Measurements from ENCODE around the gene CPNE2. TPM values are rescaled to one million over a fixed set of nuclear protein-coding genes. Genes with fewer than 3 reads are reported as not detected.

Gene CPNE2
- polyA plus RNA-seq, 2 of the 4 experiments (the other 2 are of a cell fraction) = 36.7 TPM

GRCh38 chr16:57092786-57093411, 516 bp downstream of the CPNE2 start (continued):
- no peak for TF ChIP-seq ZNF302 (CRISPR knock-in tag; IDR thresholded peaks at IDR 0.05)
- TF ChIP-seq MAX (IDR thresholded peaks at IDR 0.05) = no peak
- TF ChIP-seq TP53 (CRISPR knock-in tag; IDR thresholded peaks at IDR 0.05) = no peak
- TF ChIP-seq E2F6 (IDR thresholded peaks at IDR 0.05; ENCODE audit: borderline replicate concordance, low read depth) = no peak
- TF ChIP-seq NPAS2 (CRISPR knock-in tag; IDR thresholded peaks at IDR 0.05; ENCODE audit: borderline replicate concordance) = no peak
- no peak for TF ChIP-seq EP300 (IDR thresholded peaks at IDR 0.05)
- peak; percentile 56 for TF ChIP-seq SMC3 (IDR thresholded peaks at IDR 0.05)
- TF ChIP-seq KDM5A (IDR thresholded peaks at IDR 0.05) = no peak
- no peak for TF ChIP-seq ESRRA (IDR thresholded peaks at IDR 0.05; ENCODE audit: borderline replicate concordance, low read length)
- TF ChIP-seq FOSL2 (IDR thresholded peaks at IDR 0.05) = no peak
- TF ChIP-seq FOSL2 (CRISPR knock-in tag; IDR thresholded peaks at IDR 0.05) = peak; percentile 78
- TF ChIP-seq JUN (IDR thresholded peaks at IDR 0.05) = peak in 1 of 2 experiments; percentile 46; a peak in 1 of 5 replicates
- TF ChIP-seq PHF8 (IDR thresholded peaks at IDR 0.05; ENCODE audit: borderline replicate concordance, low read depth) = no peak

- ChIA-PET CTCF (interaction anchor here (0.6 to 7.8 kb wide), 27 partner anchors 10 to 629 kb away, joined by 3 to 101 read pairs (median 4); partner anchors contain the start of gene PLLP), POLR2A (interaction anchor here (1.0 kb wide), 1 partner anchor 206 kb away, joined by 3 read pairs; no protein-coding TSS in a partner anchor)
- H3K4me2 ChIP-seq = peak overlapping the region; percentile 99
- no peak for TF ChIP-seq MAX (IDR thresholded peaks at IDR 0.05)
- no peak for TF ChIP-seq RAD21 (conservative IDR thresholded peaks at IDR 0.05 in 1 of 2, IDR thresholded peaks at IDR 0.05 in 1 of 2)
- TF ChIP-seq BHLHE40 (IDR thresholded peaks at IDR 0.05; ENCODE audit: low read depth, low read length) = no peak
- no peak for TF ChIP-seq CTCF (IDR thresholded peaks at IDR 0.05)
- TF ChIP-seq CBX2 (IDR thresholded peaks at IDR 0.05; ENCODE audit: borderline replicate concordance, low read depth) = no peak
- TF ChIP-seq TP53 (CRISPR knock-in tag; IDR thresholded peaks at IDR 0.05) = no peak
- no peak for TF ChIP-seq ELK1 (IDR thresholded peaks at IDR 0.05; ENCODE audit: low read depth, low read length)
- no peak for TF ChIP-seq RCOR1 (IDR thresholded peaks at IDR 0.05; ENCODE audit: low read depth, low read length)
- TF ChIP-seq MAFK (IDR thresholded peaks at IDR 0.05; ENCODE audit: partially characterized antibody) = no peak
- no peaks in the 10 kb centered on the region for H3K9me3 ChIP-seq
- ATAC-seq (no peak), DNase-seq (ENCODE audit: low read depth in 1 of 2, low spot score in 1 of 2) (no peak), FAIRE-seq (no peak)
- peak overlapping the region; percentile 99 for H3K4me3 ChIP-seq
- peak overlapping the region in 1 of 2 experiments; percentile 98; a peak in 4 of 6 replicates for H3K27ac ChIP-seq
- H3K4me1 ChIP-seq = peaks cover 15% of the 10 kb centered on the region
- 85% methylated on average over 18 of the region's 18 CpGs for WGBS (ENCODE audit: missing lambda C conversion rate)
Measured at GRCh38 chr16:57093666-57094564, 1.5 kb downstream of the CPNE2 start.

Data from A549 (cell line).